HL-60 (cell line): ENCODE data around the gene RCAN1.

ENCODE experiments used
- GABPA ChIP-seq: IDR thresholded peaks from 2 replicates; pipeline ENCODE4 v1.6.1; 2012; ENCODE audit warnings: low read depth
- POLR2AphosphoS5 ChIP-seq: IDR thresholded peaks from 2 replicates; pipeline ENCODE4 v1.6.1; 2012; ENCODE audit warnings: low read depth
- REST ChIP-seq: IDR thresholded peaks from 2 replicates; pipeline ENCODE4 v1.6.1; 2012; ENCODE audit warnings: low read depth; ENCODE audit not compliant: insufficient replicate concordance
- SPI1 ChIP-seq: IDR thresholded peaks from 2 replicates; pipeline ENCODE4 v1.6.1; 2012; ENCODE audit warnings: low read depth, mild to moderate bottlenecking, borderline replicate concordance
- TF ChIP-seq, protein P1 (sequence below): IDR thresholded peaks from one replicate; pipeline ENCODE4 v1.5.1; 2011; ENCODE audit warnings: low read length, control low read depth, inconsistent platforms; ENCODE audit not compliant: insufficient read depth

GRCh38 chr21:34636961-34637360 lies 22.0 kb upstream of the RCAN1 start:
- TF ChIP-seq, protein P1, sequence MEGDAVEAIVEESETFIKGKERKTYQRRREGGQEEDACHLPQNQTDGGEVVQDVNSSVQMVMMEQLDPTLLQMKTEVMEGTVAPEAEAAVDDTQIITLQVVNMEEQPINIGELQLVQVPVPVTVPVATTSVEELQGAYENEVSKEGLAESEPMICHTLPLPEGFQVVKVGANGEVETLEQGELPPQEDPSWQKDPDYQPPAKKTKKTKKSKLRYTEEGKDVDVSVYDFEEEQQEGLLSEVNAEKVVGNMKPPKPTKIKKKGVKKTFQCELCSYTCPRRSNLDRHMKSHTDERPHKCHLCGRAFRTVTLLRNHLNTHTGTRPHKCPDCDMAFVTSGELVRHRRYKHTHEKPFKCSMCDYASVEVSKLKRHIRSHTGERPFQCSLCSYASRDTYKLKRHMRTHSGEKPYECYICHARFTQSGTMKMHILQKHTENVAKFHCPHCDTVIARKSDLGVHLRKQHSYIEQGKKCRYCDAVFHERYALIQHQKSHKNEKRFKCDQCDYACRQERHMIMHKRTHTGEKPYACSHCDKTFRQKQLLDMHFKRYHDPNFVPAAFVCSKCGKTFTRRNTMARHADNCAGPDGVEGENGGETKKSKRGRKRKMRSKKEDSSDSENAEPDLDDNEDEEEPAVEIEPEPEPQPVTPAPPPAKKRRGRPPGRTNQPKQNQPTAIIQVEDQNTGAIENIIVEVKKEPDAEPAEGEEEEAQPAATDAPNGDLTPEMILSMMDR: no peak
- no peak for TF ChIP-seq POLR2AphosphoS5
- no peak for TF ChIP-seq SPI1
- no peak for TF ChIP-seq REST
- TF ChIP-seq GABPA: no peak
